ENCODE results near the gene GLIS1.
"Not testable (repeated sequence)": the region's sequence is repeated elsewhere in the genome, so short reads cannot be mapped to it uniquely, and the experiment has no call there.

GLIS1 gene

GRCh38 chr1:53739109-53739681, at the start of gene GLIS1:
GLIS1 (minus strand) TSS chr1:53739164; CDS start chr1:53738064, 1,100 bp downstream.
- no peak for FAIRE-seq

- FAIRE-seq: no peak
These were observed 48.7 kb upstream of the GLIS1 start for GRCh38 chr1:53787655-53788054.

GRCh38 chr1:53783056-53783455, 44.1 kb upstream of the GLIS1 start:
- no peak for FAIRE-seq

DNA sequence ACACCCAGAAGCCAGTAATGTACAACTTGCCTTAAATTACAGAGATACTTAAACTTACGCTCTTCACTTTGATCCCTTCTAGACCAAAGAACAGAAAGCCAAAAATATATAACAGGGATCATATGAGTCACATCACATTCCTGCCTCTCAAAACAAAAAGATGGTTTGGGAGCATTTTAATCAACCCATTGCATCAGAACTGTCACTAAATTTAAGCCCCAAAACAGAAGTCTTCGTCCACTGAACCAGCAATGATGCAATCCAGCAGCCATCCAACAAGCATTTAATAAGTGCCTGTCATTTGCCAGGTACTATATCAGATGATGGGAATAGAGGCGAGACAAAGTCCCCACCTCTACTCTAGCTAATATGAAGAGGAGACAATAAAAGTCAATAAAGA, 42.7 kb upstream of the GLIS1 start:
- no peak for FAIRE-seq

DNA sequence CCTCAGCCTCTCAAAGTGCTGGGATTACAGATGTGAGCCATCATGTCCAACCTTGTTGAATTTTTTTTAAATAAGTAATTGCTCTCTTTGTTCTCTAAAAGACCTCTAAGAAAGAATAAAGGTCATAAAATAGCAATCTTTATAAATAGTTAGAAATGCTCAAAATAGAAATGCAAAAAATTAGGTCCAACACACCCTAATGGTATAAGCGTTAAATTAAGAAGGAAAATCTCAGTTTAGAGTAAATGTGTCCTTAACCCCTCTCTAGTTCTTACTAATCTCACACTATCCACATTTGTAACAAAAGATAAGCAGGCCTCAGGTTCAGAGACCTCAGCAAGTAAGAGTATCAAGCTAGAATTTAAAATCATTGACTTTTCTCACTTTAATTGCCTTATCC, 38.3 kb upstream of the GLIS1 start:
- no peak for FAIRE-seq

- no peak for FAIRE-seq
These were observed 32.7 kb upstream of the GLIS1 start for GRCh38 chr1:53771648-53772047.

- FAIRE-seq: no peak
These were observed 30.8 kb upstream of the GLIS1 start for GRCh38 chr1:53769780-53770179.

DNA sequence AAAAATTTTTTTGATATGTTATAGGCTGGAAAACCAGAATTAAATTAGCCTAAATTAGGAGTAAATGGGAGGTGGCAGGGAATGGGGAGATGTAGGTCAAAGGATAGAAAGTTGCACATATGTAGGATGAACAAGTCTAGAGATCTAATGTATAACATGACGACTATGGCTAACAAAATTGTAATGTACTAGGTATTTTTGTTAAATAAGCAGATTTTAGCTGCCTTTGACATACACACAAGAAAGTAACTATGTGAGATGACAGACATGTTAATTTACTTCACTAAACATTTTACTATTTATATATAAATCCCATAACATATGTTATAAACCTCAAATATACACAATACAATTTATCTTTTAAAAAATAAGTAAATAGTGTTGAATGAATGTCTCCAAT, 30.2 kb upstream of the GLIS1 start:
- no peak for FAIRE-seq

DNA sequence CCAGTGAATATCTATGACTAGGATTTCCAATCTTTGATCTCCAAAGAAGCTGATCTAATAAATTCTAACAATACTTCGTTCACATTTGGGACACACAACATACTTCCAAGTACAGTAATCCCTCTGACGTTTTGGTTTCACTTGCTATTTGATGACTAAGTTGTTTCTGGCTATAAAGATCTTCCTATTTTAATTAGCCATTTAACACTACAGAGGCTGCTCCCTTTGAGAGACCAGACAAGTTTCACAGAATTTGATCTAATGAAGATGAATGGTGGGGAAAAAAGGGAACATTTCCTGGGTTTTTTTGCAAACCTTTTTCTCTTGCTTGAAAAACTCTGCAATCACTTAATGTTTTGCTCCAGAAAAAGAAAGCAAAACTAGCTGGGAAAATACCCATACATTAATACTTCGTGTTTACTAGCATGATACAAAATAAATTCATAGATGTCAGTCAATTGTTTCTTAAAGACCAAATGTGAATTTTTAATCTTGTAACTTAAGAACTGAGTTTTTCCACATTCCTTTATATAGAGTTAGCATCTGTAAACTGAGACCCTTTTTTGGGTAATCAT, 28.0 kb upstream of the GLIS1 start:
- FAIRE-seq: no peak

DNA sequence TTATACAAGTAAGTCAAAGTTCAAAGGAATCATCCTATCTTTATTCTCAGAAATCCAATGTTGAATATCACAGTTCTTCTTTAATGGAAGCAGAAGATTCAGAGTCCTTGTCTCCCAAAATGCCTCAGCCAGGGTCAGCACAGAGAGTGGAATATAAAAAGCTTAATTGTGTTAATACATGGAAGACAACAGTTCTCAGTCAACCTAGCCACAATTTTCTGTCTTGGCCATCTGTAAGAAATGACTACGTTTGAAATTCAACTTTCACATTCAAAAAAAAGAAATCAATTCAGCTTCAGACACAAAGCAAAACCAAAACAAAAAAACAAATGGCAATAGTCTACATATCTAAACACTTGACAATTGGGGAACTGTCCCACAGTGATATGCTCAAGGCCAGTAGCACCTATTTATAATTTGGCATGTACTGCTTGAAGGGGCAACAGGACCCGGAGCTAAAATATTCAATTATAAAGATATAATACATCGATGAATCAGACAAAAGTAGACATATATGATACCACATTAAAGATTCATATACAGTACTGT, 27.3 kb upstream of the GLIS1 start:
- FAIRE-seq: no peak

DNA sequence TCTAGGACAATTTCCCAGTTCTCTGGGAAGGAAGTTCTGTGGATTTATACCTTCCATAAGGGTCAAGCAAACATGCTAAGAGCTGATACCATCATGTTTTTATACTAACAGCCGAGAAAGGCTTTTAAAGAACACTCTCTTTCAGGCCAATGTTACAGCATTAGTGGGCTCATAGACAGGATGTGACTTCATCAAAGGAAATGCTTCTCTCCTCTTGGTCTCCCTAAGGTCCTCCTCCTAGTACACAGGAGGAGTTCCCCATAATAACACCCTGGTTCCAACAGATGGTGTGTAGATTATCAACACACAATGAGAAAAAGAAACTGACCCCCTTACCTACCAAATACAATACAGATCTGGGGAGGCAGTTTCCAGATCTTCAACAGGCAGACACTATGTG, 26.7 kb upstream of the GLIS1 start:
- no peak for FAIRE-seq

DNA sequence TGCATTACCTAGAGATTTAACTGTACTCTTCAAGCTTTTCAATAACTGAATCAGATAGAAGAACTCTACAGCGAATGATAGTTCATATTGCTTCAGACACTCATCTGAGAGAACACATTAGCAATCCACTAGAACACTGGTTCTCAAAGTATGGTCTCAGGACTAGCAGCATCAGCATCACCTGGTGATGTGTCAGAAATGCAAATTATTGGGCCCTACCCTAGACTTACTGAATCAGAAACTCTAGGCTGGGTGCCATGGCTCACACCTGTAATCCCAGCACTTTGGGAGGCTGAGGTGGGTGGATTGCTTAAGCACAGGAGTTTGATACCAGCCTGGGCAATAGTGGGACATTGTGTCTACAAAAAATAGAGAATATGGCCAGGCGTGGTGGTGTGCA, 24.9 kb upstream of the GLIS1 start:
- no peak for FAIRE-seq

DNA sequence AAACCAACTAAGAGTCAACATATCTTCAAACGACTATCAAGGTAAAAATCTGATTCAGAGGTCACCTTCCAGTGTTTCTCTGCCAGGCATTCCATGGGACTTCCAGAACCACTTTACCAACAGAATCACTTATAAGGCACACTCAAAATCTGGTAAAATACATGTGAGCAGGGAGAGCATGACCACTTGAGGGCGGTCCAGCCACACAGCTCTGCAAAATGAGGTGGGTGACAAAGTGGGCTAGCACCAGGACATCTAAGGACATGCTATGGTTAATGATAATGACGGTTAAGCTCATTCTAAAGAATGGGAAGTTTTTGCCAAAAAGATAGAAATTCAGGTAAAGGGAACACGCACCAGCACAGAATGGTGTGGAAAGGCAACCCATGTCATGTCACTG, 24.5 kb upstream of the GLIS1 start:
- no peak for FAIRE-seq

- FAIRE-seq: not testable (repeated sequence)
These were observed 21.5 kb upstream of the GLIS1 start for GRCh38 chr1:53760497-53760896.

DNA sequence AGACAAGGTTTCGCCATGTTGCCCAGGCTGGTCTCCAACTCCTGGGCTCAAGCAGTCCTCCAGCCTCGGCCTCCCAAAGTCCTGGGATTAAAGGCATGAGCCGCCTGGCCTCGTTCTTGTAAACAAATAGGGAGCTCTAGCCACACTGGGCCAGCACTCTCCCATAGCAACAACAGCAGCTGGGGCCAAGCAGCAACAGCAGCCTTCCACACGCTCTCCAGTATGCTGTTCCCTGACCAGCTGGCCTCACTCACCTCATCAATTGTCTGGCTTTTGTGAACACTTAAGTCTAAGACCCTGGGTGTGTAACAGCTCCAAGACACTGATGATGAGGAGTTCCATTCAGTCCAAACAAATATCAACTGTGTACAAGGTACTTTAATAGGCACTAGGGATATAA, 16.9 kb upstream of the GLIS1 start:
- no peak for FAIRE-seq

- FAIRE-seq: peak; percentile 60
These were observed 15.7 kb upstream of the GLIS1 start for GRCh38 chr1:53754484-53755312.

- FAIRE-seq: no peak
These were observed 13.3 kb upstream of the GLIS1 start for GRCh38 chr1:53752281-53752680.

DNA sequence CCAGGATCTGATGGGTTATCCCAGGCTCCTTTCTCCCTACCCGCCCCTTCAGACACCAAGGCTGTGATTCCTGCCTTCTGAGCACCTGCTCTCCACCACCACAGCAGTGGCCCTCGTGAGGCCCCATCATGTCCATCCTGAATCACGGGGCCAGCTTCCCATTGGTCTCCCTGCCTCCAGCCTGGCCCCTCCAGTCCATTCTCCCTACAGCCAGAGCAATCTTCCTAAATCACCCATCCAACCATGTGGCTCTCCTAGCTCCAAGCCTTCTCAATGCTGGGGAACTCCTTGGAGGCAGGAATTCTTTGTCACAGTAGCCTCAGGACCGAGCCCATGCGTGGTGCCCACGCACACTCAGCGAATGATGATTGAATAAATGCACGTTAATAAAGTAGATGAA, 8.9 kb upstream of the GLIS1 start:
- FAIRE-seq: no peak

GRCh38 chr1:53740621-53741105, 1.7 kb upstream of the GLIS1 start:
- FAIRE-seq: no peak

GRCh38 chr1:53738205-53739108, 507 bp downstream of the GLIS1 start:
- no peak for FAIRE-seq

DNA sequence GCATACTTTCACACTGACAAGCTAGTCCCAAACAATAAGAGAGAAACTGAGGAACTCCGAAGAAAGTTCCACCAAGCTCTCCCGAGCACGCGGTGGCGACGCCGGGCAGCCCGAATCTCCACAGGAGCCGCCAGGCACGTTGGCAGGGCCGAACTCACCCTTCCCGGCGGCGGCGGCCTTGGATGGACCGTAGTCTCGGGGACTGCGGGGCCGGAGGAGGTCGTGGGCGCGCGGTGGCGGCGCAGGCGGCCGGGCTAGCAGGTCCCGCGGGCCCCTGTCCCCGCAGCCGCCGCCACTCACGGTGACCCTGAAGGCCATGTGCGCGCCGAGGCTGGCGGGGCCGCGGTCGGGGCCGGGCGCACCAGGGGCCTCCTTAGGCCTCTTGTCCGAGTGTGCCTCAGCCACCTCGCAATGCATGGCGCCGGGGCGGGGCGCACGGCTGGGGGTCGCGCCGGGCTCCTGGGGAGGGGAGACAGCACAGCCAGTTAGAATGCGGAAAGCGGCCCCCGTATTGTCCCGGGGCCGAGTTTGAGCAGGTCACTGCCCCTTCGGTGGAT, 1.2 kb downstream of the GLIS1 start:
- FAIRE-seq: no peak

DNA sequence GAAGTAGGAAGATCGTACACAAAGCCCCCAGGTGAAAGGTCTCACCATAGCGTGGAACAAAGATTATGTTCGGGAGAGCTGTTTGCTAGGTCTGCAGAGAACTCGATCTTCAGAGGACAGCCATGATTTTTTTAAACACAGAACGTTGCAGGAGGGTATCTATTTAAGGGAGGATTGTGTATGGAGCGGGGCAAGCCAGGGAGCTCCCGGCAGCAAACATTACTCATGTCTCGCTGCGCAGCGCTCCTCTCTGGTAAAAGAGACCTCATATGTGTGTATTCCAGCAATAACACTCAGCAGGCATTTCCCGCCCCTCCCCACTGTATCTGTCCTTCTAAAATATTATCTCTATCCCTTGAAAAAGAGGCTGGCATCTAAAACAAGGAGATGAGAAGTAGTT, 2.7 kb downstream of the GLIS1 start:
- no peak for FAIRE-seq

Measured in endometrium (tissue), 2 donors.